ENCODE results near the gene EWSR1. TPM values are rescaled to one million over a fixed set of nuclear protein-coding genes. Genes with fewer than 3 reads are reported as not detected.

Gene EWSR1
- total RNA-seq, 1 experiment from 2014 or later = 462 TPM

- Histone ChIP-seq H3T11ph (ENCODE audit: low read length) (no peak overlapping the region), H3K79me2 (ENCODE audit: insufficient read depth, low read length) (no peaks in the 10 kb centered on the region), H3K9me3 (ENCODE audit: control insufficient read depth, low read depth, low read length) (no peaks in the 10 kb centered on the region), H2BK5ac (ENCODE audit: insufficient read length, low read length) (no peak overlapping the region), H3K14ac (ENCODE audit: insufficient read depth, low read length) (no peak overlapping the region), H3K23me2 (ENCODE audit: insufficient read length, low read depth, low read length, poor library complexity, severe bottlenecking) (no peaks in the 10 kb centered on the region), H2BK20ac (ENCODE audit: low read depth, low read length, poor library complexity, severe bottlenecking) (no peak overlapping the region), H2AK5ac (ENCODE audit: insufficient read length, low read length) (no peak overlapping the region), H3K56ac (ENCODE audit: insufficient read length, low read depth, low read length) (no peak overlapping the region), H2BK15ac (ENCODE audit: low read depth, low read length) (no peak overlapping the region), H4K91ac (ENCODE audit: insufficient read length, low read depth, low read length) (no peak overlapping the region), H3K4ac (ENCODE audit: low read depth, low read length) (no peak overlapping the region), H3K27me3 (ENCODE audit: insufficient read depth, low read length) (no peaks in the 10 kb centered on the region), H3K4me2 (ENCODE audit: insufficient read depth, insufficient read length, low read length) (no peak overlapping the region), H3K79me1 (ENCODE audit: insufficient read depth, low read depth, low read length, poor library complexity, severe bottlenecking) (no peaks in the 10 kb centered on the region), H2BK120ac (ENCODE audit: low read depth, low read length, poor library complexity, severe bottlenecking) (no peak overlapping the region), H2AFZ (ENCODE audit: low read length) (no peak overlapping the region), H3K9ac (ENCODE audit: extremely low read depth, insufficient read length, low read length) (no peak overlapping the region), H3K23ac (ENCODE audit: insufficient read length, low read depth, low read length) (no peak overlapping the region), H4K8ac (replicated peaks; ENCODE audit: insufficient read length, low read depth, low read length) (no peak overlapping the region), H3K4me1 (ENCODE audit: insufficient read depth, low read length) (no peaks in the 10 kb centered on the region), H2BK12ac (ENCODE audit: insufficient read length, low read depth, low read length) (no peak overlapping the region), H4K20me1 (ENCODE audit: control insufficient read depth, insufficient read depth, insufficient read length) (no peaks in the 10 kb centered on the region), H3K18ac (ENCODE audit: insufficient read length, low read depth, low read length) (no peak overlapping the region), H4K5ac (ENCODE audit: insufficient read length, low read depth, low read length) (no peak overlapping the region), H3K27ac (ENCODE audit: insufficient read length, low read depth, low read length) (no peak overlapping the region)
- Mint-ChIP-seq H3K4me3 (no peak overlapping the region), H3K27ac (peak overlapping the region in 1 of 3 experiments; percentile 18; a peak in 1 of 7 replicates), H3K4me1 (no peaks in the 10 kb centered on the region), H3K27me3 (ENCODE audit: low read depth) (no peaks in the 10 kb centered on the region), H3K36me3 (ENCODE audit: insufficient read depth in 1 of 3, low read depth in 3 of 3) (peaks cover 28 to 88% (median 47%) of the 10 kb centered on the region in 3 experiments; a peak in 6 of 7 replicates), H3K9me3 (no peaks in the 10 kb centered on the region)
- no CpG with 5 or more reads among the region's 2 CpGs for WGBS (ENCODE audit: extremely low coverage, insufficient read length, low lambda C conversion rate)
- DNase-seq = no peak
- TF ChIP-seq CTCF (conservative IDR thresholded peaks at IDR 0.05) = no peak
These were observed 73.7 kb downstream of the EWSR1 start for GRCh38 chr22:29341849-29342127.
